OCI-LY3 (cell line): ENCODE results near the gene ARVCF.

Experiments used
- H2AFZ ChIP-seq: fragments of 200-600, 300-600 bp; shearing (Covaris generic); 2 replicates; pipeline ENCODE4 v1.6.0; 2014; ENCODE audit warnings: antibody characterized with exemption, low read depth, low read length
- H3K27ac ChIP-seq: fragments of 200-600, 300-600 bp; sonication (generic); 2 replicates; pipeline ENCODE4 v1.5.1; 2014; ENCODE audit warnings: mild to moderate bottlenecking, low read length, moderate library complexity, mixed read lengths
- H3K27me3 ChIP-seq: fragments of 200-600, 300-600 bp; sonication (generic); 2 replicates; pipeline ENCODE4 v1.6.1; 2014; ENCODE audit warnings: low read depth, low read length, mixed read lengths
- H3K36me3 ChIP-seq: fragments of 200-600, 300-600 bp; sonication (generic); replicated peaks from 2 replicates; pipeline ENCODE3; 2014; ENCODE audit warnings: low read depth, low read length, mixed read lengths
- H3K4me1 ChIP-seq: fragments of 300-600, 200-600 bp; sonication (generic); 2 replicates; pipeline ENCODE4 v1.6.1; 2014; ENCODE audit warnings: low read length, mixed read lengths
- H3K4me2 ChIP-seq: fragments of 200-600, 300-600 bp; sonication (generic); 2 replicates; pipeline ENCODE4 v1.6.1; 2014; ENCODE audit warnings: low read length, mixed read lengths
- H3K4me3 ChIP-seq: fragments of 300-600, 200-600 bp; sonication (generic); 2 replicates; pipeline ENCODE4 v1.5.1; 2014; ENCODE audit warnings: antibody characterized with exemption, mild to moderate bottlenecking, low read length, moderate library complexity
- H3K79me2 ChIP-seq: fragments of 300-600, 200-600 bp; shearing (Covaris generic); 2 replicates; pipeline ENCODE4 v1.6.1; 2014; ENCODE audit warnings: mild to moderate bottlenecking, low read length, mixed read lengths
- H3K9ac ChIP-seq: fragments of 300-600, 200-600 bp; shearing (Covaris generic); 2 replicates; pipeline ENCODE4 v1.6.0; 2014; ENCODE audit warnings: mild to moderate bottlenecking, low read length, moderate library complexity
- H3K9me3 ChIP-seq: fragments of 200-600, 300-600 bp; shearing (Covaris generic); 2 replicates; pipeline ENCODE4 v1.6.1; 2014; ENCODE audit warnings: low read length, mixed read lengths; ENCODE audit not compliant: insufficient read depth
- H4K20me1 ChIP-seq: fragments of 200-600, 300-600 bp; sonication (generic); 2 replicates; pipeline ENCODE4 v1.6.1; 2016; ENCODE audit warnings: low read length, mixed read lengths; ENCODE audit not compliant: insufficient read depth
- CTCF ChIP-seq: fragments of 200-600, 300-600 bp; sonication (generic); IDR thresholded peaks from 2 replicates; pipeline ENCODE4 v1.5.1; 2014; ENCODE audit warnings: antibody characterized with exemption, low read length, low read depth
- EZH2phosphoT487 ChIP-seq: fragments of 200-600 bp; shearing (Covaris generic); IDR thresholded peaks from 2 replicates; pipeline ENCODE4 v1.6.1; 2018; ENCODE audit warnings: antibody characterized with exemption, mixed run types, low read depth

The ARVCF gene

GRCh38 chr22:19990609-19991394 lies 25.8 kb downstream of the ARVCF start:
- Histone ChIP-seq H3K4me2 (no peak overlapping the region), H3K4me3 (no peak overlapping the region), H3K79me2 (no peaks in the 10 kb centered on the region), H4K20me1 (no peaks in the 10 kb centered on the region), H3K27ac (no peak overlapping the region), H3K4me1 (no peaks in the 10 kb centered on the region), H3K9me3 (no peaks in the 10 kb centered on the region), H3K9ac (no peak overlapping the region), H3K36me3 (no peaks in the 10 kb centered on the region), H3K27me3 (no peaks in the 10 kb centered on the region), H2AFZ (no peak overlapping the region)
- TF ChIP-seq EZH2phosphoT487 (no peak), CTCF (no peak)

GRCh38 chr22:19990188-19990587 lies 26.4 kb downstream of the ARVCF start:
- no peak overlapping the region for H3K4me3 ChIP-seq
- TF ChIP-seq EZH2phosphoT487 (no peak), CTCF (no peak)
- no peaks in the 10 kb centered on the region for H4K20me1 ChIP-seq
- no peaks in the 10 kb centered on the region for H3K9me3 ChIP-seq
- no peaks in the 10 kb centered on the region for H3K79me2 ChIP-seq
- no peak overlapping the region for H3K4me2 ChIP-seq
- no peaks in the 10 kb centered on the region for H3K4me1 ChIP-seq
- no peak overlapping the region for H2AFZ ChIP-seq
- H3K9ac ChIP-seq = no peak overlapping the region
- H3K27ac ChIP-seq = no peak overlapping the region
- H3K36me3 ChIP-seq = no peaks in the 10 kb centered on the region
- H3K27me3 ChIP-seq = no peaks in the 10 kb centered on the region

DNA sequence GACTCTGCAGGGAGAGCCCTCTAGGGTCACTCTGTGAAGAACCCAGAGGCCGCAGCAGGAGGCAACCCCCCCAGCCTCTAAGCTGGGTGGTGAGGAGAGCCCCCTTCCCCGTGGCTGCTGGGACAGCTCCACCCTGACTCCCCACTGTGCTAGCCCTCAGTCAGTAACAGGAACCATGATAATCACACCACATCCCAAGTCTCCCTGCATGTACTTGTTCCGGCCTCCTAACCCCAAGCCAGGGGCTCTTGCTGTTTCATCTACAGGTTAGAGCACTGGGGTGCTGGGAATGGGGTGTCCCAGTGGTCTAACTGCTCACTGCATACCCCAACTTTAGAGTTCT lies 26.9 kb downstream of the ARVCF start:
- Histone ChIP-seq H3K4me1 (no peaks in the 10 kb centered on the region), H3K9me3 (no peaks in the 10 kb centered on the region), H2AFZ (no peak overlapping the region), H3K4me3 (no peak overlapping the region), H3K79me2 (no peaks in the 10 kb centered on the region), H3K27me3 (no peaks in the 10 kb centered on the region), H3K36me3 (no peaks in the 10 kb centered on the region), H3K27ac (no peak overlapping the region), H3K9ac (no peak overlapping the region), H3K4me2 (no peak overlapping the region), H4K20me1 (no peaks in the 10 kb centered on the region)
- TF ChIP-seq CTCF (no peak), EZH2phosphoT487 (no peak)

DNA sequence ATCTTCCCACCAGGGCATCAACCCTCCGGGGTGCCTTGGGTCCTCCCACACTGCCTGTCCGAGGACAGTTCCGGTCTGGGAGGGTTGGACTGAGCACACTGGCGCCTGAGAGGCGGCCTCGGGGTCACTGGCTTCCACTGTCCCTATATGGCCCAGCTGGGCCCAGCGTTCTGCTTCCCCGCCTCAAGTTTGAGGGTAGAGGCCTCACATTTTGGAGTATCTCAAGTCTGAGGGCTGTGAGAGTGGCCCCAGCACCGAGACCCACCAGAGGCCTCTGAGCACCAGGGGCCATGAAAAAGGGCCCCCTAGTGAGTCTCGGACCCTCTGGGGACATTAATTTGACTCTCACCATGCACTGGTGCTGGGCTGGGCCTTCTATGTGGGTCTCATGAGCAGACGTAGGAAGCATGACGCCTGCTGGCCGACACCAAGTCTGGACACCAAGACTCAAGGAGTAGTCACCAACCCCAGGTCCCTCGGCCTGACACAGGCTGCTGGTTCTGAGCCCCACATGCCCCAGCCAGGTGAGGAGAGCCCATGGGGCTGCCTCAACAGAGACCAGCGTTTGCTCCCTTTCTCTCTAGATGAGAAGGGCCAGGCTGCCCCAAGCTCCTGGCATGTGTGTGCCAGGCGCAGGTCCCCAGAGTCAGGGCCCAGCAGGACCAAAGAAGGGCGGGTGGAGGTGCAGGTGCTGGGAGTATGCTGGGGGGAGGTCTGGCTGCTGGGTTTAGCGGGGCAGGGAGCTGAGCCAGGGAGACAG lies 27.5 kb downstream of the ARVCF start:
- Histone ChIP-seq H3K9ac (no peak overlapping the region), H3K36me3 (no peaks in the 10 kb centered on the region), H3K27ac (no peak overlapping the region), H3K4me1 (peaks cover 2% of the 10 kb centered on the region; the same call in 1 of the 2 replicates), H3K4me2 (no peak overlapping the region), H3K79me2 (no peaks in the 10 kb centered on the region), H3K27me3 (no peaks in the 10 kb centered on the region), H3K4me3 (no peak overlapping the region), H2AFZ (no peak overlapping the region), H3K9me3 (no peaks in the 10 kb centered on the region), H4K20me1 (no peaks in the 10 kb centered on the region)
- no peak for TF ChIP-seq EZH2phosphoT487
- no peak for TF ChIP-seq CTCF
